PC-9 (cell line): ENCODE results near the gene RORC. TPM values are rescaled to one million over a fixed set of nuclear protein-coding genes. Genes with fewer than 3 reads are reported as not detected.
A peak's percentile ranks its signal among the peaks of the same experiment; 100 is the strongest.
"Not testable (repeated sequence)": the region's sequence is repeated elsewhere in the genome, so short reads cannot be mapped to it uniquely, and the experiment has no call there.

Experiments used
- BruUV-seq: library from RNA; stranded (reverse); fragments of 400-500 nt; replicated peaks from 2 replicates; lab custom pipeline; 2021; lab: Mats Ljungman, UMichigan
- CTCF ChIA-PET: fragments of 300-600 bp; sonication (Branson Sonifier 250); formaldehyde crosslinking; loops from one replicate; lab custom pipeline; 2022; ENCODE audit warnings: antibody characterized with exemption; lab: Charles Lee
- POLR2A ChIA-PET: fragments of 300-600 bp; sonication (Branson Sonifier 250); formaldehyde crosslinking; loops from one replicate; lab custom pipeline; 2022; ENCODE audit warnings: antibody characterized with exemption; ENCODE audit not compliant: unreplicated experiment; lab: Charles Lee
- DNase-seq, 2 experiments: peaks; one replicate each; pipeline versions ENCODE4 v3.0.0 to v3.0.0-alpha.2; 2015 to 2022; ENCODE audit warnings: mixed read lengths in 1 of 2
- H2AFZ ChIP-seq: fragments of 200-600 bp; sonication (generic); 2 replicates; pipeline ENCODE4 v1.8.1; 2017; ENCODE audit warnings: antibody characterized with exemption
- H3F3A ChIP-seq: fragments of 200-600 bp; sonication (generic); 2 replicates; pipeline ENCODE4 v1.8.1; 2017; ENCODE audit warnings: antibody characterized with exemption, mild to moderate bottlenecking, low read depth; ENCODE audit not compliant: insufficient read depth
- H3K27ac ChIP-seq: fragments of 200-600 bp; sonication (generic); 2 replicates; pipeline ENCODE4 v1.6.1; 2016; ENCODE audit warnings: mixed run types
- H3K27me3 ChIP-seq: fragments of 200-600 bp; sonication (generic); 2 replicates; pipeline ENCODE4 v1.6.1; 2016; ENCODE audit warnings: low read depth, mixed run types; ENCODE audit not compliant: insufficient read depth
- H3K36me3 ChIP-seq: fragments of 200-600 bp; sonication (generic); 2 replicates; pipeline ENCODE4 v1.6.1; 2016; ENCODE audit warnings: low read depth, mixed run types
- H3K4me1 ChIP-seq: fragments of 200-600 bp; sonication (generic); replicated peaks from 2 replicates; pipeline ENCODE4 v1.6.1; 2016; ENCODE audit warnings: mixed run types; ENCODE audit not compliant: insufficient read depth
- H3K4me2 ChIP-seq: fragments of 200-600 bp; sonication (generic); 2 replicates; pipeline ENCODE4 v1.6.1; 2017; ENCODE audit warnings: mixed run types
- H3K4me3 ChIP-seq: fragments of 200-600 bp; sonication (generic); 2 replicates; pipeline ENCODE4 v1.6.1; 2016; ENCODE audit warnings: mixed run types
- H3K79me2 ChIP-seq: fragments of 200-600 bp; sonication (generic); 2 replicates; pipeline ENCODE4 v1.6.1; 2017; ENCODE audit warnings: low read depth, mixed run types
- H3K9me2 ChIP-seq: fragments of 200-600 bp; sonication (generic); 2 replicates; pipeline ENCODE4 v1.8.1; 2017; ENCODE audit warnings: mild to moderate bottlenecking; ENCODE audit not compliant: insufficient read depth
- H3K9me3 ChIP-seq: fragments of 200-600 bp; sonication (generic); 2 replicates; pipeline ENCODE4 v1.8.1; 2016; ENCODE audit warnings: low read depth; ENCODE audit not compliant: insufficient read depth
- H4K20me1 ChIP-seq: fragments of 200-600 bp; sonication (generic); 2 replicates; pipeline ENCODE4 v1.8.1; 2017; ENCODE audit not compliant: insufficient read depth
- EZH2 ChIP-seq: fragments of 200-600 bp; sonication (generic); IDR thresholded peaks from 2 replicates; pipeline ENCODE4 v1.8.0; 2017; ENCODE audit warnings: antibody characterized with exemption, low read depth
- intact Hi-C: fragments of 100-400 bp; cut with micrococcal nuclease; formaldehyde crosslinking; loops from one replicate; pipeline ENCODE4 v1.10.0; 2022; ENCODE audit not compliant: unreplicated experiment
- total RNA-seq: library from RNA; stranded (reverse); gene quantifications from 2 replicates; pipeline ENCODE4 v1.2.3, GENCODE V29; 2021
- TF ChIP-seq, protein P1 (sequence below): fragments of 200-600 bp; sonication (generic); conservative IDR thresholded peaks from 2 replicates; pipeline ENCODE4 v1.6.1; 2017; ENCODE audit warnings: mixed run types, antibody characterized with exemption, mild to moderate bottlenecking, moderate library complexity

Gene RORC
- total RNA-seq, 1 experiment from 2014 or later = 0.35 TPM

DNA sequence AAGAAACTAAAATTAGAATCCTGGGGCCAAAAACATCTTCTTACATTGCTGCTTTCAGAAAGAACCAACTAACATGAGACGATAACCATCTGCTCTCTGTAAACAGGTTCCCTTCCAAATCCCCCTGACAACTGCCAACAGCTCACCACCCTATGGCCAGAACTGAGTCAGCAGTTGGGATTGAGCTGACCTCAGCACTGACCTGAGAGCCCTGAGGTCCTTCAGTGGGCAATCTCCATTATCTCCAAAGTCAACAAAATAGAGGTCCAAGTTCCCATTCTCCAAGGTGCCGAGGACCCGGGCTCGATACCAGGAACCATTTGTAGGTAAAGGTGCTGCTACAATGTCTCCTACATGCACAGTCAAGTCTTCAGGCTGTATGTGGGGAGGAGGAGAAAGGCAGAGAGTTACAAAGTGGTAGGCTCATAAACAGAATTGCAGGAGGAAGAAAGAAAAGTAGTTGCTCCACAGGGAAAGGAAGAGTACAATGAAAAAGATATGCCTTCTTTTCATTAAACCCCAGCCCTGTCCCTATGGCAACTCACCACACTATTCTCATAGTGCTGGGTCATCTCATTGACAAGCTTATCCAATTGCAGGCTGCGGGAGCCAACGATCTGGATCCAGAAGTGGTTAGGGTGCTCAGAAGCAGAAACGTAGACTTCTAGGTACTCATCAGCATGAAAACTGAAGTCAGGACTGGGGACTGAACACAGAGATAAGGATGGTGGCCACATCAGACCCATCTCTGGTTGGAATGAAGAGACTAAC is 55.5 kb downstream of the RORC start:
- DNase-seq = no peak
- BruUV-seq = no TSS peak
- Histone ChIP-seq H3K27ac (no peak overlapping the region), H3K36me3 (no peaks in the 10 kb centered on the region), H3K4me1 (peaks cover 15% of the 10 kb centered on the region), H3K27me3 (no peaks in the 10 kb centered on the region), H3K4me2 (no peak overlapping the region), H3K9me2 (no peaks in the 10 kb centered on the region), H2AFZ (no peak overlapping the region), H3F3A (peaks cover 4% of the 10 kb centered on the region; the same call in 1 of the 2 replicates), H3K4me3 (no peak overlapping the region), H3K79me2 (no peaks in the 10 kb centered on the region), H4K20me1 (no peaks in the 10 kb centered on the region), H3K9me3 (no peaks in the 10 kb centered on the region)
- POLR2A ChIA-PET = no interaction called here
- intact Hi-C loops = no loop called here
- TF ChIP-seq EZH2 = no peak
- TF ChIP-seq, protein P1, sequence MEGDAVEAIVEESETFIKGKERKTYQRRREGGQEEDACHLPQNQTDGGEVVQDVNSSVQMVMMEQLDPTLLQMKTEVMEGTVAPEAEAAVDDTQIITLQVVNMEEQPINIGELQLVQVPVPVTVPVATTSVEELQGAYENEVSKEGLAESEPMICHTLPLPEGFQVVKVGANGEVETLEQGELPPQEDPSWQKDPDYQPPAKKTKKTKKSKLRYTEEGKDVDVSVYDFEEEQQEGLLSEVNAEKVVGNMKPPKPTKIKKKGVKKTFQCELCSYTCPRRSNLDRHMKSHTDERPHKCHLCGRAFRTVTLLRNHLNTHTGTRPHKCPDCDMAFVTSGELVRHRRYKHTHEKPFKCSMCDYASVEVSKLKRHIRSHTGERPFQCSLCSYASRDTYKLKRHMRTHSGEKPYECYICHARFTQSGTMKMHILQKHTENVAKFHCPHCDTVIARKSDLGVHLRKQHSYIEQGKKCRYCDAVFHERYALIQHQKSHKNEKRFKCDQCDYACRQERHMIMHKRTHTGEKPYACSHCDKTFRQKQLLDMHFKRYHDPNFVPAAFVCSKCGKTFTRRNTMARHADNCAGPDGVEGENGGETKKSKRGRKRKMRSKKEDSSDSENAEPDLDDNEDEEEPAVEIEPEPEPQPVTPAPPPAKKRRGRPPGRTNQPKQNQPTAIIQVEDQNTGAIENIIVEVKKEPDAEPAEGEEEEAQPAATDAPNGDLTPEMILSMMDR = no peak
- CTCF ChIA-PET = no interaction called here

DNA sequence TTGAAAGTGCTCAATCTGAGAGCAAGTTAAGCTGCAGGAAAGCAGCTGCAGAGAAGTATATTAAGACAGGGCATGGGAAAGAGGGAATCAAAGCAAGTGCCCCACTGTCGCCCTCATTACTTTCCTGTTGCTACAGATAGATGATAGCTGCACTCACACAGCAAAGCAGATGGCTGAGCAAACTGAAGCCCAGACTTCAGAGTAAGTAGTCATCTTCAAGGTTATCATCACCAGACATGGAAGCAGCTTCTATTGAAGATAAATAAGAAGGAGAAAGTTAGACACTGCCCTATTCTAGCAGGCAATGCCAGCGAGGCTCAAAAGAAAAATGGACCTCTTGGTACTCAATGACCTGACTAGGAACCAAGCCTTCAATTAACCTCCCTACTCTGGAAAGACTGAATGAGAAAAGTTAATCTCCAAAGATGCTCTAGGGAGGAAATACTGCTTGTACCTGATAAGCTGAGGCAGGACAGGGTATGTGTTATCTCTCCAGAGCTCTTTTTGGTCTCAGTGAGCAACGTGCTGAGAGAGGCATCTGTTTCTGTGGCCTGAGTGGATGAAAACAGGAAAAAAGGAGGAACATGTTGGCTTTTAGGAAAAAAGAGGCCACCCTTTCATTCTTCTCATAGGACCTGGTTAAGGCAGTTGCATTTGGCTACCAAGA is 57.2 kb downstream of the RORC start:
- CTCF ChIA-PET = no interaction called here
- H2AFZ ChIP-seq = no peak overlapping the region
- no peaks in the 10 kb centered on the region for H3K9me2 ChIP-seq
- H3K4me2 ChIP-seq = peak overlapping the region; percentile 42
- H3F3A ChIP-seq = peaks cover 4% of the 10 kb centered on the region; the same call in 1 of the 2 replicates
- intact Hi-C loops = no loop called here
- no peaks in the 10 kb centered on the region for H3K79me2 ChIP-seq
- H3K4me1 ChIP-seq = peaks cover 15% of the 10 kb centered on the region
- no peak overlapping the region for H3K4me3 ChIP-seq
- DNase-seq = no peak
- no peaks in the 10 kb centered on the region for H3K9me3 ChIP-seq
- no peaks in the 10 kb centered on the region for H3K27me3 ChIP-seq
- peak overlapping the region; percentile 56 for H3K27ac ChIP-seq
- BruUV-seq = no TSS peak
- no peaks in the 10 kb centered on the region for H4K20me1 ChIP-seq
- H3K36me3 ChIP-seq = no peaks in the 10 kb centered on the region
- POLR2A ChIA-PET = no interaction called here
- TF ChIP-seq, protein P1 = no peak
- no peak for TF ChIP-seq EZH2

DNA sequence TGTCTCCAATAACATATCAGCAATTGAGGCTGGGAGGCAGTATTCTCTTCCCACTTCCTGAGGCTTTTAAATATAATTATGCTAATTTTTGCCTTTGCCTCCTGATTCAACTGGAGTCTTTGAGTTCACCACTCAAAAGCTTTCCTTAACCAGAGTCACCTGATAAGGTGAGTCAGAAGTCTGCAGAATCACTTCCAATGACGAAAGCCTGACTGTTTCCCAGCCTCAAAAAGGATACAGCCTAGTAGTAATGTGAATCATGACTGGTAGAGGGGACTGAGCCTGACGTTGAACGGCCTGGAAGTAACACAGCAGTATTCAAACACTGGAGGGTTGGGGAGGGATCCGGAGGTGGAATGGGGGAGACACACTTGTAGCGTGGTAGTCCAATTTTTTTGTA is 57.9 kb downstream of the RORC start:
- peaks cover 4% of the 10 kb centered on the region; the same call in 1 of the 2 replicates for H3F3A ChIP-seq
- no TSS peak for BruUV-seq
- peak overlapping the region; percentile 56 for H3K27ac ChIP-seq
- no peaks in the 10 kb centered on the region for H3K27me3 ChIP-seq
- no peak overlapping the region for H2AFZ ChIP-seq
- H3K9me2 ChIP-seq = no peaks in the 10 kb centered on the region
- CTCF ChIA-PET = no interaction called here
- no peaks in the 10 kb centered on the region for H4K20me1 ChIP-seq
- POLR2A ChIA-PET = no interaction called here
- no peaks in the 10 kb centered on the region for H3K9me3 ChIP-seq
- no peaks in the 10 kb centered on the region for H3K79me2 ChIP-seq
- no peak for TF ChIP-seq EZH2
- TF ChIP-seq, protein P1 = no peak
- no peak overlapping the region for H3K4me3 ChIP-seq
- peak; percentile 20 to 83 for DNase-seq
- intact Hi-C loops = no loop called here
- no peaks in the 10 kb centered on the region for H3K36me3 ChIP-seq
- H3K4me2 ChIP-seq = peak overlapping the region; percentile 42
- peaks cover 15% of the 10 kb centered on the region for H3K4me1 ChIP-seq

DNA sequence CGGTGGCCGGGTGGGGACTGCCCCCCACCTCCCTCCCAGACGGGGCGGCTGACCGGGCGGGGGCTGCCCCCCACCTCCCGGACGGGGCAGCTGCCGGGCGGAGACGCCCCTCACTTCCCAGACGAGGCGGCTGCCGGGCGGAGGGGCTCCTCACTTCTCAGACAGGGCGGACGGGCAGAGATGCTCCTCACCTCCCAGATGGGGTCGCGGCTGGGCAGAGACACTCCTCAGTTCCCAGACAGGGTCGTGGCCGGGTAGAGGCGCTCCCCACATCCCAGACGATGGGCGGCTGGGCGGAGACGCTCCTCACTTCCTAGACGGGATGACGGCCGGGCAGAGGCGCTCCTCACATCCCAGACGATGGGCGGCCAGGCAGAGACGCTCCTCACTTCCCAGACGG is 62.3 kb downstream of the RORC start:
- POLR2A ChIA-PET, H3K27me3 ChIP-seq, H3K9me3 ChIP-seq, H4K20me1 ChIP-seq, H3K4me2 ChIP-seq, BruUV-seq, CTCF ChIA-PET, H2AFZ ChIP-seq, DNase-seq, H3K9me2 ChIP-seq, H3K36me3 ChIP-seq, H3K4me3 ChIP-seq, H3K27ac ChIP-seq, H3K79me2 ChIP-seq: not testable (repeated sequence)
- Histone ChIP-seq H3K4me1 (peaks cover 36% of the 10 kb centered on the region), H3F3A (peaks cover 12% of the 10 kb centered on the region; the same call in 1 of the 2 replicates)
- intact Hi-C loops = loop anchor here (10.0 kb wide), 1 partner anchor 236 kb away; no protein-coding TSS in a partner anchor
